IMR-90 (cell line): ENCODE data around the gene CDH23. TPM values are rescaled to one million over a fixed set of nuclear protein-coding genes. Genes with fewer than 3 reads are reported as not detected.

Experiments
- ATAC-seq: fragments of 200-7000 bp; cut with Tn5 transposase; 2 replicates; pipeline ENCODE4 v1.9.1; 2020; ENCODE audit warnings: low read depth, mild to moderate bottlenecking, moderate library complexity
- BruUV-seq: library from RNA; stranded (reverse); fragments of 400-500 nt; replicated peaks from 2 replicates; lab custom pipeline; 2021; lab: Mats Ljungman, UMichigan
- CTCF ChIA-PET: fragments of 300-600 bp; formaldehyde crosslinking; extraction: SDS; loops from one replicate; lab custom pipeline; 2021; ENCODE audit warnings: antibody characterized with exemption; lab: Yijun Ruan, JAX
- POLR2A ChIA-PET: fragments of 300-600 bp; sonication (Branson Sonifier 250); formaldehyde crosslinking; loops from one replicate; lab custom pipeline; 2022; ENCODE audit warnings: antibody characterized with exemption; ENCODE audit not compliant: unreplicated experiment; lab: Charles Lee
- DNase-seq: peaks from one replicate; pipeline ENCODE4 v3.0.0; 2013
- H2AFZ ChIP-seq: replicated peaks from 2 replicates; pipeline ENCODE3; 2013; ENCODE audit warnings: low read length, mild to moderate bottlenecking; ENCODE audit not compliant: poor library complexity
- H2AK5ac ChIP-seq: 2 replicates; pipeline ENCODE4 v1.6.1; 2013; ENCODE audit warnings: low read depth, low read length, inconsistent platforms
- H2AK9ac ChIP-seq: replicated peaks from 2 replicates; pipeline ENCODE3; 2013; ENCODE audit warnings: mild to moderate bottlenecking, low read depth, low read length, moderate library complexity; ENCODE audit not compliant: poor library complexity
- H2BK120ac ChIP-seq: 2 replicates; pipeline ENCODE4 v1.6.1; 2013; ENCODE audit warnings: low read depth, low read length, inconsistent platforms
- H2BK15ac ChIP-seq: 3 replicates; pipeline ENCODE4 v1.6.1; 2013; ENCODE audit warnings: low read depth, low read length, inconsistent platforms
- H2BK20ac ChIP-seq: 2 replicates; pipeline ENCODE4 v1.6.1; 2013; ENCODE audit warnings: low read depth, mild to moderate bottlenecking, inconsistent platforms, low read length, moderate library complexity
- H2BK5ac ChIP-seq: 2 replicates; pipeline ENCODE4 v1.6.1; 2013; ENCODE audit warnings: mild to moderate bottlenecking, low read depth, low read length, inconsistent platforms; ENCODE audit not compliant: poor library complexity, severe bottlenecking
- H3K14ac ChIP-seq: replicated peaks from 2 replicates; pipeline ENCODE4 v1.6.1; 2013; ENCODE audit warnings: low read depth, low read length, inconsistent platforms
- H3K18ac ChIP-seq: 2 replicates; pipeline ENCODE4 v1.6.1; 2013; ENCODE audit warnings: low read depth, low read length, control low read depth
- H3K23ac ChIP-seq: 2 replicates; pipeline ENCODE4 v1.6.1; 2013; ENCODE audit warnings: low read depth, low read length, inconsistent platforms
- H3K27ac ChIP-seq: 2 replicates; pipeline ENCODE4 v1.5.1; 2013; ENCODE audit warnings: mild to moderate bottlenecking, control low read depth, low read length; ENCODE audit not compliant: insufficient read depth
- H3K27me3 ChIP-seq: 2 replicates; pipeline ENCODE4 v1.6.1; 2013; ENCODE audit warnings: low read length; ENCODE audit not compliant: control insufficient read depth, insufficient read depth
- H3K36me3 ChIP-seq: 2 replicates; pipeline ENCODE4 v1.6.1; 2013; ENCODE audit warnings: low read length, mixed read lengths; ENCODE audit not compliant: control insufficient read depth, insufficient read depth
- H3K4ac ChIP-seq: 2 replicates; pipeline ENCODE4 v1.6.1; 2013; ENCODE audit warnings: low read depth, low read length, inconsistent platforms
- H3K4me1 ChIP-seq: 2 replicates; pipeline ENCODE4 v1.6.1; 2013; ENCODE audit warnings: low read length, mixed read lengths; ENCODE audit not compliant: control insufficient read depth, insufficient read depth
- H3K4me2 ChIP-seq: 2 replicates; pipeline ENCODE4 v1.6.1; 2013; ENCODE audit warnings: low read depth, mild to moderate bottlenecking, control low read depth, low read length, moderate library complexity
- H3K4me3 ChIP-seq: 2 replicates; pipeline ENCODE4 v1.5.1; 2013; ENCODE audit warnings: low read depth, mild to moderate bottlenecking, control low read depth, low read length, moderate library complexity; ENCODE audit not compliant: insufficient read depth
- H3K56ac ChIP-seq: 2 replicates; pipeline ENCODE4 v1.6.1; 2013; ENCODE audit warnings: low read length, inconsistent platforms; ENCODE audit not compliant: insufficient read depth; ENCODE audit errors: extremely low read depth
- H3K79me1 ChIP-seq, 2 experiments: 2 replicates each; pipeline ENCODE4 v1.6.1; 2013; ENCODE audit warnings: low read length in 2 of 2, inconsistent platforms in 1 of 2, low read depth in 1 of 2
- H3K9ac ChIP-seq: 2 replicates; pipeline ENCODE4 v1.6.1; 2013; ENCODE audit warnings: low read depth, low read length, control low read depth
- H3K9me1 ChIP-seq: 2 replicates; pipeline ENCODE4 v1.6.1; 2013; ENCODE audit warnings: low read length, inconsistent platforms; ENCODE audit not compliant: insufficient read depth
- H3K9me3 ChIP-seq: 2 replicates; pipeline ENCODE4 v1.6.1; 2013; ENCODE audit warnings: low read length; ENCODE audit not compliant: control insufficient read depth, insufficient read depth
- H4K20me1 ChIP-seq: 2 replicates; pipeline ENCODE4 v1.6.1; 2013; ENCODE audit warnings: low read length, inconsistent platforms; ENCODE audit not compliant: insufficient read depth
- H4K5ac ChIP-seq: 2 replicates; pipeline ENCODE4 v1.6.1; 2013; ENCODE audit warnings: mild to moderate bottlenecking, low read depth, low read length, control low read depth
- H4K8ac ChIP-seq, 2 experiments: 2 replicates each; pipeline ENCODE4 v1.6.1; 2013; ENCODE audit warnings: low read depth in 2 of 2, low read length in 2 of 2, control low read depth in 1 of 2, inconsistent platforms in 1 of 2
- H4K91ac ChIP-seq: 2 replicates; pipeline ENCODE4 v1.6.1; 2013; ENCODE audit warnings: low read depth, low read length, inconsistent platforms; ENCODE audit not compliant: insufficient read depth
- CEBPB ChIP-seq: IDR thresholded peaks from 2 replicates; pipeline ENCODE4 v1.6.1; 2012; ENCODE audit warnings: low read depth, low read length, improper control_type of control experiment
- FOS ChIP-seq: fragments of 150-350 bp; IDR thresholded peaks from 2 replicates; pipeline ENCODE4 v1.6.1; 2016; ENCODE audit warnings: low read depth, low read length
- MAZ ChIP-seq: IDR thresholded peaks from 2 replicates; pipeline ENCODE4 v1.6.1; 2012; ENCODE audit warnings: low read depth, mild to moderate bottlenecking, low read length, improper control_type of control experiment, moderate library complexity, borderline replicate concordance
- MXI1 ChIP-seq: IDR thresholded peaks from 2 replicates; pipeline ENCODE4 v1.6.1; 2012; ENCODE audit warnings: low read depth, mild to moderate bottlenecking, low read length, moderate library complexity, borderline replicate concordance
- NFE2L2 ChIP-seq: fragments of 150-350 bp; IDR thresholded peaks from 2 replicates; pipeline ENCODE4 v1.6.1; 2016; ENCODE audit warnings: low read depth, mild to moderate bottlenecking, low read length
- RAD21 ChIP-seq: IDR thresholded peaks from 2 replicates; pipeline ENCODE4 v1.6.1; 2012; ENCODE audit warnings: low read length, improper control_type of control experiment
- RCOR1 ChIP-seq: IDR thresholded peaks from 2 replicates; pipeline ENCODE4 v1.6.1; 2012; ENCODE audit warnings: mild to moderate bottlenecking, low read length, improper control_type of control experiment; ENCODE audit not compliant: insufficient replicate concordance
- SMC3 ChIP-seq: fragments of 150-350 bp; IDR thresholded peaks from 2 replicates; pipeline ENCODE4 v1.6.1; 2016; ENCODE audit warnings: low read depth, mild to moderate bottlenecking, antibody characterized with exemption, low read length, moderate library complexity
- WGBS, 2 experiments: methylation state at CpG; one replicate each; pipeline versions ENCODE4 v1.1.5 to v1.1.7; 2013; ENCODE audit warnings: missing lambda C conversion rate in 2 of 2; ENCODE audit not compliant: insufficient read length in 1 of 2; ENCODE audit errors: extremely low coverage in 2 of 2; 5-methylcytosine and 5-hydroxymethylcytosine counted together
- dilution Hi-C: fragments of 300-500 bp; cut with HindIII; formaldehyde crosslinking; loops from one replicate; pipeline ENCODE4 v1.14.3; 2018; ENCODE audit warnings: low sequenced_read_pairs; ENCODE audit not compliant: unreplicated experiment
- in situ Hi-C: fragments of 300-500 bp; cut with MboI; formaldehyde crosslinking; loops from 3 replicates; pipeline ENCODE4 v1.14.3; 2019; ENCODE audit warnings: low sequenced_read_pairs, inconsistent platforms, mixed read lengths
- intact Hi-C: fragments of 100-400 bp; cut with micrococcal nuclease; formaldehyde crosslinking; loops from 2 replicates; pipeline ENCODE4 v1.10.0; 2022
- polyA plus RNA-seq, 3 experiments: library from polyadenylated mRNA; depleted of rRNA; stranded (reverse); fragments of >200 nt; gene quantifications; 2 replicates each; pipeline ENCODE4 v1.2.3, GENCODE V29; 2012; ENCODE audit warnings: low replicate concordance in 1 of 3
- total RNA-seq: library from RNA; depleted of rRNA; stranded (reverse); fragments of >200 nt; gene quantifications from 2 replicates; pipeline ENCODE4 v1.2.3, GENCODE V29; 2012
- TF ChIP-seq, protein P1 (sequence below): conservative IDR thresholded peaks from 2 replicates; pipeline ENCODE4 v1.5.1; 2012; ENCODE audit warnings: mild to moderate bottlenecking, low read depth, low read length, improper control_type of control experiment
- TF ChIP-seq, protein P2 (sequence below): fragments of 150-350 bp; IDR thresholded peaks from 2 replicates; pipeline ENCODE4 v1.6.1; 2017; ENCODE audit warnings: mild to moderate bottlenecking, antibody characterized with exemption, low read length, low read depth

Gene CDH23
- total and polyA plus RNA-seq, 2 of the 4 experiments (the other 2 are of a cell fraction), result under 0.01 to 0.03 TPM

DNA sequence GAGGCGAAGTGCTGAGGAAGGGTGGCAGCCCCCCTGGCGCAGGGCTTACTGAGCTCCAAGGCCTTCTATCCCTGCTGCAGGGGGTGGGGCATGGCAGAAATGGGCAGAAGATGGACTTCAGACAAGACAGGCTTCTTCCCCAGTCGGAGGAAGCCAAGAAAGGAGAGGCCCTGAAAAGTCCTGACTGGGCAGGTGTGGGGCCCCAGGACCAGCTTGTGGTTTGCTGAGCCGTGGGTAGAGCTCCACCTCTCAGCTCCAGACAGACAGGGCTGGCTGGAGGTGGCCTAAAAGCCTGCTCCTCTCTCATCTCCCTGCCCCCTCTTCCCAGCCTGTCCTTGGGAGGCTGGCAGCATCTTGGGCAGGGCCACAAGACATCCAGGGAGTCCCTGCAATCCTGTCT, 255.2 kb downstream of the CDH23 start:
- no peak for ATAC-seq
- CTCF ChIA-PET, result no interaction called here

More for the DNA sequence above, 255.2 kb downstream of the CDH23 start:
- no peak overlapping the region for H2BK15ac ChIP-seq
- H2BK120ac ChIP-seq, result no peak overlapping the region
- H3K79me1 ChIP-seq, result no peaks in the 10 kb centered on the region
- no peak overlapping the region for H3K14ac ChIP-seq
- H4K8ac ChIP-seq, result no peak overlapping the region
- POLR2A ChIA-PET, result no interaction called here
- no peak overlapping the region for H4K5ac ChIP-seq
- H4K20me1 ChIP-seq, result no peaks in the 10 kb centered on the region
- no peak for DNase-seq
- H3K36me3 ChIP-seq, result no peaks in the 10 kb centered on the region
- no peak overlapping the region for H2BK5ac ChIP-seq
- no TSS peak for BruUV-seq
- H3K9me3 ChIP-seq, result no peaks in the 10 kb centered on the region
- H3K9me1 ChIP-seq, result no peaks in the 10 kb centered on the region
- dilution Hi-C loops, result no loop called here
- H3K27ac ChIP-seq, result no peak overlapping the region
- no peak overlapping the region for H3K56ac ChIP-seq
- no peak overlapping the region for H3K9ac ChIP-seq
- H3K18ac ChIP-seq, result no peak overlapping the region
- no peak overlapping the region for H3K4ac ChIP-seq
- H2AK9ac ChIP-seq, result no peak overlapping the region
- in situ Hi-C loops, result no loop called here
- intact Hi-C loops, result no loop called here
- H2AK5ac ChIP-seq, result no peak overlapping the region
- no peak overlapping the region for H4K91ac ChIP-seq
- no peak overlapping the region for H2AFZ ChIP-seq
- peaks cover 55% of the 10 kb centered on the region for H3K27me3 ChIP-seq
- no peaks in the 10 kb centered on the region for H3K4me1 ChIP-seq
- no peak overlapping the region for H2BK20ac ChIP-seq
- 50% methylated on average over 1 of the region's 4 CpGs; no CpG with 5 or more reads in 1 of the 2 experiments for WGBS, 2 experiments
- H3K4me2 ChIP-seq, result no peak overlapping the region
- H3K23ac ChIP-seq, result no peak overlapping the region
- H3K4me3 ChIP-seq, result no peak overlapping the region
- TF ChIP-seq CEBPB (no peak), RCOR1 (no peak), FOS (no peak), RAD21 (no peak), MAZ (no peak), NFE2L2 (no peak), SMC3 (no peak), MXI1 (no peak)
- TF ChIP-seq, protein P1, sequence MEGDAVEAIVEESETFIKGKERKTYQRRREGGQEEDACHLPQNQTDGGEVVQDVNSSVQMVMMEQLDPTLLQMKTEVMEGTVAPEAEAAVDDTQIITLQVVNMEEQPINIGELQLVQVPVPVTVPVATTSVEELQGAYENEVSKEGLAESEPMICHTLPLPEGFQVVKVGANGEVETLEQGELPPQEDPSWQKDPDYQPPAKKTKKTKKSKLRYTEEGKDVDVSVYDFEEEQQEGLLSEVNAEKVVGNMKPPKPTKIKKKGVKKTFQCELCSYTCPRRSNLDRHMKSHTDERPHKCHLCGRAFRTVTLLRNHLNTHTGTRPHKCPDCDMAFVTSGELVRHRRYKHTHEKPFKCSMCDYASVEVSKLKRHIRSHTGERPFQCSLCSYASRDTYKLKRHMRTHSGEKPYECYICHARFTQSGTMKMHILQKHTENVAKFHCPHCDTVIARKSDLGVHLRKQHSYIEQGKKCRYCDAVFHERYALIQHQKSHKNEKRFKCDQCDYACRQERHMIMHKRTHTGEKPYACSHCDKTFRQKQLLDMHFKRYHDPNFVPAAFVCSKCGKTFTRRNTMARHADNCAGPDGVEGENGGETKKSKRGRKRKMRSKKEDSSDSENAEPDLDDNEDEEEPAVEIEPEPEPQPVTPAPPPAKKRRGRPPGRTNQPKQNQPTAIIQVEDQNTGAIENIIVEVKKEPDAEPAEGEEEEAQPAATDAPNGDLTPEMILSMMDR, result no peak
- TF ChIP-seq, protein P2, sequence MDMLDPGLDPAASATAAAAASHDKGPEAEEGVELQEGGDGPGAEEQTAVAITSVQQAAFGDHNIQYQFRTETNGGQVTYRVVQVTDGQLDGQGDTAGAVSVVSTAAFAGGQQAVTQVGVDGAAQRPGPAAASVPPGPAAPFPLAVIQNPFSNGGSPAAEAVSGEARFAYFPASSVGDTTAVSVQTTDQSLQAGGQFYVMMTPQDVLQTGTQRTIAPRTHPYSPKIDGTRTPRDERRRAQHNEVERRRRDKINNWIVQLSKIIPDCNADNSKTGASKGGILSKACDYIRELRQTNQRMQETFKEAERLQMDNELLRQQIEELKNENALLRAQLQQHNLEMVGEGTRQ, result no peak
